GM21367 (cell line): Measurements from ENCODE around the gene SORCS3.

ENCODE experiments used
- ATAC-seq: cut with Tn5 transposase; IDR thresholded peaks from one replicate; pipeline ENCODE4 v1.9.1; 2021; ENCODE audit not compliant: unreplicated experiment

SORCS3 gene

DNA sequence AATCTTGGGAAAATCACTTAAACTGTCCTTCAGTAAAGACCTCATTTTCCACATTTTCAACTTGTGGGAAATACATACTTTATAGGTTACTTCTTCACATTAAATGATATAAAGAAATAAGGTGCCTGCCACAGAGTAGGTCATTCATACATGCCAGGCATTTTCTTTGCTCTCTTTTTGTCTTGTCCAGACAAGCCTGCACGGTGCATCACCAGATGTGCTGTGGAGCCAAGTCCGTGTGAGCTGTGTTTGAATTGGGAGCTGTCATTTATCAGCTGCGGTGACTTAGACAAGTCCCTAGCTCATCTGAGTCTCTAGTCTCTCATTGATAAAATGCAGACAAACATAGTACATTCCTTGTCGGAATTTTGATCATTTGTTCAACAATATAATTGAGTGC, 432.9 kb downstream of the SORCS3 start:
- no peak for ATAC-seq

GRCh38 chr10:105075031-105075430, 433.9 kb downstream of the SORCS3 start:
- no peak for ATAC-seq

DNA sequence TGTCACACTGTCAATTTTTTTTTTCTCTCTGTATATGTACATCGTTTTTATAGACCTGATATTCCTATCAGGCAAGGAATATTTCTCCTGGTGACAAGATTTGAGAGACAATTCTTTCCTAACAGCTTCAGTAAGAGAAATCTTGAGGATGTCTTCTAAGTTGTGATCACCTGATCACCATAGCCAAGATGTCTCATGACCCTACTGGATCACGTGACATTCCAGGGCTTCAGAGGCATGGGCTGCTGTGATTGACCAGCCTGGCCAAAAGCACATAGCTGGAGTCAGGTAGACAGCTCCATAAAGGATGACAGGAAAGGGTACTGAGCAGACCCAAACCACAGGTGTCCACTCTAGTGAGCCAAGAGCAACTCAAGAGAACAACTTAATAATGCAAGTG, 444.9 kb downstream of the SORCS3 start:
- no peak for ATAC-seq

DNA sequence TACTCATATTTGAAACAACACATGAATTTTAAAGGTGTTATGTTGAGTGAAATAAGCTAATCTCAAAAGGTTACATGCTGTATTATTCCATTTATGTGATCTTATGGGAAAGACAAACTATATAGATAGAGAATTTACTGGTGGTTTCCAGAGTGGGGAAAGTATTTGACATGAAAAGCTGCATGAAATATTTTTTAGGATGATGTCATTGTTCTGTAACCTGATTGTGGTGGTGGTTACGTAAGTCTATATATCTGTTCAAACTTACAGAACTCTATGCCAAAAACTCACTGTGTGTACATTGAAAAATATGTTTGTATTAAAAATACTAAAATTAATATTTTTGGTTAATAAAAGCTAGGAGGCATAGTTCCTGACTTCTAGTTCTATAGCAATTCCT, 453.0 kb downstream of the SORCS3 start:
- ATAC-seq = no peak

DNA sequence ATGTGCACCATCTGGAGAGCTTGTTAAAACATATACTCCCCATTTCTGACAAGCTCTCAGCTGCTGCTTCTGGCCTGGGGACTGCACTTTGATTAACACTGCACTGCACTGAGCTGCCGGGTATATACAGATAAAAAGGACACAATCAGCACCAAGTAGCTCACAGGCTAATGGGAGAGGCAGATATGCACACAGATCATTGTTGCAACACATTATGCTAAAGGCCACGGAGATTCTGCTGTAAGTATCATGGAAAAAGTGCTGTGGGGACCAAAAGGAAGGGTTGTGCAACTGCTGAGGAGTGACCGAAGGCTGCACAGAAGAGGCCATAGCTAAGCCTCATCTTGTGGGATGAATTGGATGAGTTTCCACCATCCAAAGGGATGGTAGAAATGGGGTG, 455.2 kb downstream of the SORCS3 start:
- ATAC-seq = no peak

GRCh38 chr10:105102977-105103376, 461.9 kb downstream of the SORCS3 start:
- ATAC-seq = no peak

DNA sequence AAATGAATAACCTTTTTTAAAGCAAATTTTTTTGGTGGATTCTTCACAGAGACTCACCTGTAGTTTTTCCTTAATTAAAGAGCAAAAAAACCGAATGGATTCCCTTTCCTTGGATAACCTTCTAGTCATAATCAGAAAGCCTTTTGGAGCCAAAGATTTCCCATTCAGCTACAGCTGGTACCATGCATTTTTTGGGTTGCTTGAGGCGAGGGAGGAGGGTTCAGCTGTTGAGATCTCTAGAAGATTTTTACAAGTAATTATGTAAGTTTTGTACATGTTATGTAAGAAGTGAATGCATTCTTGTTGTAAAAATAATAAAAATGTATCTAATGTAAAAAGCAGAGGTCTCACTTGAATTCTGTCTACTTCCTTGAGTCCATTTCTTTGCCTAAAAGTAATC, 463.2 kb downstream of the SORCS3 start:
- no peak for ATAC-seq

DNA sequence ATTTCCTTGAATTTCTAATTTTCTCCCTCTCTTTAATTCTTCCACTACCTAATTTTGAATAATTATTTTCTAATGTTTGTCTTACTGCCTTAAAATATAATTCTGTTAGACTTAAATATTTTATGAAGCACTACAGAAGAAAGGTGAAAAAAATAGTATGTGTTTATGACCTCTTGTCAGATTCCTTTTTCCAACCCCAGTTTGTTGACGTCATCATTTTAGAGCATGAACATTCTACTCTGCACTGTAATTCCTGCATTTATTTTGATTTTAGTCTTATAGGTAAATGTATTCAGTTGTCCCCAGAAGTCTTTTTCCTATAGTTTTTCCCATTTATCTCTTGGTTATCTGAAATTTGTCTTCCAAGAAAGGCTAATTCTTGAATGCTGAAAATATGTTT, 468.1 kb downstream of the SORCS3 start:
- ATAC-seq = no peak

DNA sequence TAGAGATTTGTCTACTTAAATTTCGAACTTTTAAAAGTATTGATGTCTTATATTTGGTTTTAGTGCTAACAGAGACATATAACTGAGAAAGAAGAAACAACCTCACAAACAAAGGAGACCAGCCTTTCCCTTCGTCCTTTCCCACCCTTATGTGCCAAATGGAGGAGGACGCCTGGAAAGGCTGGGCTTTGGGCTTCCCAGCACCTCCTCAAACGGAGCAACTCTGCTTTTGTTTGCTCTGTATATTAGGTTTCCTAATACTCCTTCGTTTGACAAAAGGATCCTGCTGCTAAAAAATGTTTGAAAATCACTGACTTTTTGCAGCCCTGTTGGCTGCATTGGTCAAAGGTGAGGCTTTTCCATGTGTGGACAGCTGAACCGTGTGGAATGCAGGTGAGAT, 471.8 kb downstream of the SORCS3 start:
- no peak for ATAC-seq

DNA sequence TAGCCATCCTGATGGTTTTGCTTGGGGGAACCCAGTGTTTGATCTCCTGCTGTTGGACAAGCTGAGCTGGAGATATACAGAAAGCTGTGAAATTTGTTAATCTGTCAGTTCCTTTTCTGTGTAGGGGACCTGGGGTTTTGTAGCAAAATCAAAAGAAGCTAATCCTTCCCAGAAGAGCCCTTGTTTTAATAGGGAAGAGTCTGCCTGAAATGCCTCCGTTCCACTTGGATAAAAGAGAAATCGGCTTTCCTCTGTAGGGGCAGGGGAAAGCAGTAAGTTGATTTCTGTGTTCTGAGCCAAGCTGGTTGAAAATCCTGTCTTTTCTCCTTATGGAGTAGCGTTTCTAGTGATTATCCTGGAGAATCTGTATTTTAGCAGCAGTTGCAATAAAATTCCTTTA, 472.6 kb downstream of the SORCS3 start:
- no peak for ATAC-seq

DNA sequence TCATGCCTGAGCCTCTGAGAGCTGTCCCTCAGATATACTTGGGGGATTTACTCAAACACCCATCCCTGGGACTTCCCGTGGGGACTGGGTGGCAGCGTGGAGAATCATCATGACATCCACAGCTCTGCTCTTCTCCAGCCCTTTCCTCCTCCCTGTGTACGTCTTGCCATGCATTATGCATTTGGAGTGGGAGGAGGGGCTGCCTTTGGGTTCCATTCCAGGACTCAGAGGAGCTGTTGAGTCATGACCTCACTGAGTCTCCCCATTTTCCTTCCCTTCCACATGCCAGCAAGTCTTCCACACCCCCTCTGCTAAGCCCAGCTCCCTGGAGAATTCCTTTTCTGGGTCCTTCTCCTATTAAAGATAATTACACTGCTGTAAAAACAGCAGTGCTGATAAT, 480.7 kb downstream of the SORCS3 start:
- ATAC-seq = no peak

DNA sequence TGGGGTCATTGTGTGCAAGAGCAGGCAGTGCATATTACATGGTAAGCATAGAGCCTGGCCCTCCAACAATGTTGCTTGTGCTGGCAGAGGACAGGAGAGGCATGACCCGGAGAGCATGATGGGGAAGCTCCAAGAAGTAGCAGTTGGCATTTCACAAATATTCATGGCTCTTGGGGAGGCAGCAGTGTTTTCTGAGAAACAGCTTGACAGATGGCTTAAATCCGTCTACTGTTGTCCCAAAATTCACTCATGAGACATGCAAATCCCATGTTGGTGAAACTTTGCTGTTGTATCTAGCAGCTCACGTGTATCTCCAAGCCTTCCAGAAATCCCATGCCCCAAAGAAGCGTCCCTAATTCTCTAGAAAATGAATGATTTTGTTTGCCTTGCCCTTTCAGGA, 487.0 kb downstream of the SORCS3 start:
- no peak for ATAC-seq

GRCh38 chr10:105138358-105138757, 497.3 kb downstream of the SORCS3 start:
- ATAC-seq = no peak

- ATAC-seq = no peak
Measured at GRCh38 chr10:105139363-105139896, 498.3 kb downstream of the SORCS3 start.

DNA sequence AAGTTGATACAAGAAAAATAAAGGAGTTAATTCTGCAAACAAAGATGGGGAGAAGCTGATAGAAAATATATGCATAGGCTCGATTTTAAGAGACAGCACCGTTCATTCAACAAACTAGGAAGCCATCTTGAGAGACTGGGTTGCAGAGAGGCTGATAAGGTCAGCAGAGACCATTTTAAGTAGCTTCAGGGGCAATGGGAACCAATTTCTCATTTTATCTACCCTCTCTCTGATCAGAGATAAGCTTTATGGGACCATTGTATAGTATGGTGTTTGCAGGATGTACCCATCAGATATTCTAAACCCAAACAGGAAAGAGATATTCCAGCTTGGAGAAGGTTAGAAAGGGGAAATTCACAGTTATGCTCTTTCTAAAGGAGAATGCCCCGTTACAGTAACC, 499.5 kb downstream of the SORCS3 start:
- no peak for ATAC-seq

- no peak for ATAC-seq
Measured at GRCh38 chr10:105145711-105146110, 504.6 kb downstream of the SORCS3 start.

DNA sequence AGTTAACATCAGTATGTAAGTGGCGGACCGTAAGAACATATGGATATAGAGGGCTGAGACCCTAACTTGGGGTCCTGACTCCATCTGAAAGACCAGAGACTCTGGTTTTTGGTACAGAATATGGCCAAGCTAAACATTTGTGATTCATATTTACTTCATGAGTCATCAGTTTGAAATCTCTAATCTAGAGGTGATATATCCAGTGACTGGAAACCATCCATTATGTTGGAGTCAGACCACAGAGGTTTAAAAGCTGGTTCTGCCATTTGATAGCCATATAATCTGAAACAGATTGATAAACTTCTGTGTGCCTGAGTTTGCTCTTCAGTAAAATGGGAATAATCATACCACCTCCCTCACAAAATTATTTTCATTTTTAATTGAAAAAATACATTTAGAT, 505.3 kb downstream of the SORCS3 start:
- ATAC-seq = no peak

DNA sequence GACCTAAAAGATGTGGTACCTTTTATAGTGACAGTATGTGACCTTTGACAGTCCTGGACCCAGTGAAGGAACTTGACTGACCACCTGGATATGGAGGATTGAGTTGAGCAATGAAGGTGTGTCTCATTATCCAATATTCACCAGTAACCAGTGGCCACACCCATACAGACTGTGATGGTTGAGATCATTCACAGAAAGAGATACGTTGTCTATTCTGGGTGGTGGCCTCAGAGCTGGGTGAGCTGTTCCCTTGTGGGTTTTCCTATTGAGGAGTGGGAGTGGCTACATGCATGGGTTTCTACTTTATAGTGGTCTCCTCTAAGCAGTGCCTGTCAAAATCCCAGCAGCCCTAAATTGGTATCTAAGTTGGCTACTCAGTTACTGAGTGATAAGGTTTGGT, 507.4 kb downstream of the SORCS3 start:
- no peak for ATAC-seq

DNA sequence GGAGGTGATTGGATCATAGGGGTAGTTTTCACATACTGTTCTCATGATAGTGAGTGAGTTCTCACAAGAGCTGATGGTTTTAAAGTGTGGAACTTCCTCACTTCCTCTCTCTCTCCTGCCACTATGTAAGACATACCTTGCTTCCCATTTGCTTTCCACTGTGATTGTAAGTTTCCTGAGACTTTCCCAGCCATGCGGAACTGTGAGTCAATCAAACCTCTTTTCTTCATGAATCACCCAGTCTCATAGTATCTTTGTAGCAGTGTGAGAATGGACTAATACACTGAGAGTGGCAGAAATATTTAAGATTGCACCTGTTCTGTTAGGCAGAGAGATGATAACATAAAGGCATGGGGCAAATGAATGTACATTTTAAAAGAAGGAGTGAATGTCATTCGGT, 507.8 kb downstream of the SORCS3 start:
- ATAC-seq = no peak

DNA sequence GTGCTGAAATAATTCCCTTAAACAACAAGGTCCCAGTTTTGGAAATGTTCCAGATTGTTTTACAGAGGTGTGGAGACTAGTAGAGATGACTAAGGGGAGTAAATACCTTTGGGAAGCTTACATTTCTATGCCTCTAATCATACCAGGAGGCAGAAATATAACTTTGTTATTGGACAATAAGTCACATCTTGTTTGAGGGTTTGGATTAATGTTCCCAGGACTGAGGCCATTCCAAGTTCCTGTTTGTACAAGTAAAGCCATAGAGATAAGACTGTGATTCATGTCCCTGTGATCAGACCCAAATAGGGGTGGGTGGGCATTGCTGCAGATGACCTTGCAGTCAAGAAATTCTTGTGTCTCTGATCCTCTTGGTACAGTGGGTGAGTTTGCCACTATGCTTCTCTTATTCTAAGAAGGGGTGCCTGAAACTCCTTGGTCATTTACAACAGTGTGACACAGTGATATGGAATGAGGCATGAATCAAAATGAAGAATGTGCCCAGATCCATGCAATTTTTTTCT, 508.3 kb downstream of the SORCS3 start:
- no peak for ATAC-seq

GRCh38 chr10:105150259-105150880, 509.3 kb downstream of the SORCS3 start:
- no peak for ATAC-seq

GRCh38 chr10:105154736-105155135, 513.6 kb downstream of the SORCS3 start:
- no peak for ATAC-seq

DNA sequence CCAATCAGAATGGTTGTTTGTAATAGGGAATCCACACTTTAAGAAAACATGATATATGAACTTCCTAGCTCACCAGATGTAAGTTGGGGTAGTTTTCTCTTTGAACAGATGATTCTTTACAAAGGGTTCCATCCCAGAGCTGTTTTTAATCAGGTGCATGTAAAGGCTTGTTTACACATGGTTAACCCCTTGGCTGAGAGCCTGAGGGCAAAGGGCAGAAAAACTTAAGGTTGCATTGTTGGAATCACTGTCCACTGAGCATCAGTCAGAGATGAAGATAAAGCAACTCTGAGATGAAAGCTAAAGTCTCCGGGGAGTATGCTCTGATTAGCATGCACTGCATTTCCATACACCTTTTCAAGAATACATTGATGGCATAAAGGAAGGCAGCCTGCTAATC, 518.2 kb downstream of the SORCS3 start:
- no peak for ATAC-seq
